ENCODE measurements around the gene PHACTR2.

The PHACTR2 gene

DNA sequence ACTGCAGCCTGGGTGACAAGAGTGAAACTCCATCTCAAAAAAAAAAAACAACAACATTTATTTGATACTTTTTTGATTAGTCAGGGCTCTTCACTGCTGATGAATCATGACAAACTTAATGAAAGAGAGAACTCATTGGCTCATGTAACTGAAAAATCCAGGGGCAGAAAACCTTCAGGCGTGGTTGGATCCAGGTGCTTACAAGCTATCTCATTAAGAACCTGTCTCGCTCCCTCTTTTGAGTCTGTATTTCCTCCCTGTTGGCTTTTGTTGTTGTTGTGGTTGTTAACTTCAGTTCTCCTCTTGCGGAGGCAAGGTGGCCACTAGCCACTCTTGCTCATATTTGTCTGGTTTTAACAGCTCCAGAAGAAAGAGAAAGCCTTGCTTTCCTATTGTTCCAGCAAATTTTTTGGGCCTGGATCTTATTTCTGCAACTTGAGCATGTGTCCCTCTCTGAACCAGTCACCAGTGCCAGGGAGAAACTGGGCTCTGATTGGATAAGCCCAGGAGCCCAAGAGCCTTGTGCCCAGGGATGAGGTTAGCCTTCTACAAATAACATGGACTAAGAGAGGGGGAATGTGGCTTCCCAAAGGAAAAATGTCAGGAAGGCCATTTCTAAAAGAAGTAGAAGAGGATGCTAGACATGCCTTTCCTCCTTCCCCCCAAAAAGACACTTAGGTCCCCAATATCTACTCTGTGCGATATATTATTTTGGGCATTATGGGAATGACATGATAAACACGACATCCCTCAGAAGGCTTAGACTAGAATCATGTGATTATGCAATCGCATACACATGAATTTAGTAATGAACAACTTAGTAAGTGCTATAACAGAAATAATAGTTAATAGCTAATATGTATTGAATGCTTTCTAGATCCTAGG is 64.5 kb downstream of the PHACTR2 start:
- DNase-seq (ENCODE audit: low read depth, low spot score): no peak

DNA sequence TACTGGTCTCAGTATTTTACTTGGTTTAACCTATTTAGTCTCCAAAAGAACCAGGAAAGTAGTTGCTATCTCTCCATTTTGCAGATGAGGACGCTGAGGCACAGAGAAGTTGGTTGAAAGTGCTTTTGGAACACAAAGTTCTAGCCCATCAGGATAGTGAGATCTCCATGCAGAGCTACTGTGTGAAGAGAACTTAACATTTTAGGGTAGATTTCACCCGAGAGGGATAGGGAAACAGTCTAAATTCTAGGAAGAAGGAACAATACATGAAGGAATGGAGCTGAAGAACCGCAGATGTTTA is 65.1 kb downstream of the PHACTR2 start:
- DNase-seq (ENCODE audit: low read depth, low spot score): no peak

DNA sequence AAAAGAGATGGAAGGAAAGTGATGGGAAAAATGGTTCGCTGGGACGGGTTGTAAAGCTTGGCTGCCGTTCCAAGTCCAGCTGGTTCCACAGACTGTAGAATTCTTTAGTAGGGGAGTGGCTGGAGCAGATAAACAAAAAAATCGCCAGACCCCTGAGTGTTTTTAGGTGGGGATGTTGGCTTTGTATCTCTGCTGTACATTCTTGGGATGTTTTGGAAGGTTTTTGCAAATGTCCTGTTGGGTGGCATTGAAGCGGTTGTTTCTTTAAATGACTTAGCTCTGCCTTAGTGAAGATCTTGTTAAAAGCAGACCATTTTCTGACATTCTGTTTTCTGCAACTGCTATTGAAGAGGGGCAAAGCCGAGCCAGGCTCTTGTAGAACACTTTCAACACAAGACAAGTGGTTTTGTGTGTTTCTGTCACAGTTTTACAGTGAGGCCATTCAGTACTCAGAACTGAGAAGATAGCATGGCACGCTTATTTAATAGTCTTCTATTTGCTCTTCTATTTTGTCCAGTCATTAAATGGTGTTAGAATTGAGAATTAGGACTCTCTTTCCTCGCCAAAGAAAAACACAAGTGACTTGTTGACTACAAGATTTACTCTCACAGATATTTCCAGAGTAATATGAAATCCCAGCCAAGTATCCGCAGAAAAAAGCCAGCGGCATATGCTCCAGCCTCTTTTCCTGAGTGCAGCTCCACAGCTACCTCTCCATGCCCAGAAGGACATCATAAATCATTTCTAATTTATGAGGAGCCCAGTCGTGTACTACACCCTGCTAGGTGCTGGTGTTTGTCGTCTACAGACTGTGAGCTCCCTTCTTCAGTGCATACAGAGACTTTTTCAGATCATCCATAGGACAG is 65.8 kb downstream of the PHACTR2 start:
- no peak for DNase-seq (ENCODE audit: low read depth, low spot score)

DNA sequence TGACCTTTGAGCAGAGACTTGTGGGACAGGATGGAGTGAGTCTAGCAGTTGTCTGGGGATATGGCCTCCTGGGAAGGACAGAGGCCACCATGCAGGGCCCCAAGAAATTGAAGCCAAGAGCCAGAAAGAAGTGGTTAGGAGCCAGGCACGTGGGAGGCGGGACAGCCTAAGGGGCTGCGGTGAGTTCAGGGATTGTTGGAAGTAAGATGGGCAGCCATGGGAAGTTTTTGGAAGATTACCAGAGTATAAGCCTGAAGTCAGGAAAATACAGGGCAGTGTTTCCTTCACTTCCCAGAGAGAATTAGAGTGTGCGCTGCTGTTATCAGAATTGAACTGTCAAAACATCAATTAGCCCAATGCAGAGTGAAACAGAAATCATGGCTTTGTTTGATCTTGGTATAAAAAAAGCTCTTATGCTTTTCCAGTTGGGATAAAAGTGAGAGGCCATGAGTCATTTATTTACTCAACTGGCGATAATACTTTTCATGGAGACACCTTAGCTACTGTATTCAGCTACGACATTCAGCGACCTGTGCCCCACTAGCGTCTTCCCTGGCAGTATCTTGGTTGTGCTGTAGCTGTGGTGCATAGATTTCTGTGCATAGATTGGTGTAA is 66.9 kb downstream of the PHACTR2 start:
- DNase-seq (ENCODE audit: low read depth, low spot score): no peak

DNA sequence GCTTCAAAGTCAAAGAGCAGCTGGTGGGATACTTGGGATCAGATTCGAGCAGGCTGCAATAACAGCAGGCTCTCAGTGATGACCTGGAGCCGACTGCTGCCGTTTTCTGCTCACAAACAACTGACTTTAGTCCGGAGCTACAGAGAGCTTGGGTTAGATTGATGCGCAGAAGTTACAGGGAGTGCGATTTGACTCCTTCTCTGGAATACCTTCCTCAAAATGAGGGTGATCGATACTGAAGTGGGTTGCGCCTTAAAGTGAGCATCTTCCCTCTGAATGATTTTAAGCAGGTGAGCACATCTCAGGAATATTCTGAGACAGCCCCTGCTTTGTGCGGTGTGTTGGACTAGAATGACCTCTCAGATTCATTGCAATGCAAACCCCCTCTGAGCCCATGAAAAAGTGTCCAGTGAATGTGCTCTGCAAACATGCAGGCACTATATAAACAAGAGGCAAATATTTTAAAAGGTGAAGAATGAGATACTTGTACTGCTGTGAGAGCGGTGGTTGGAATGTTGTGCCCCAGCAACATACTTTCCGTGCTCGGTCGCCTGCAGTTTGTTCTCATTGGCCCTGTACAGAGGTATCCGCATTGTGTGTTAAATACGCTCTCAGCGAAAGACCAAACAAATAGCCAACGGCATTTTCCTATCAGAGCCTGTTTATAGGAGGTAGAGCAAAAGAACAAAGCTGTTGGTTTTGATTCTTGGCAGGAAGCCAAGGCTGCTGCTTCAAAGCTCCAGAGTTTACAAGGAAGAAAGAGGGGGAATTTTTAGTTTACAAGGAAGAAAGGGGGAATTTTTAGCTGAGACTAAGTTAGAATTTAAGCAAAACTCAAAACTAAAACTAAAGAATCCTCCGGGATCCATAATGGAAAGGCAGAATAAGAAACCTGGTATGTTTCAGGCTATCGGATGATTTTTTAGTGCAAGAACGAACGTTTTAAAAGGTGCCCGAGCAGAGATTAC is 67.7 kb downstream of the PHACTR2 start:
- DNase-seq (ENCODE audit: low read depth, low spot score): no peak

DNA sequence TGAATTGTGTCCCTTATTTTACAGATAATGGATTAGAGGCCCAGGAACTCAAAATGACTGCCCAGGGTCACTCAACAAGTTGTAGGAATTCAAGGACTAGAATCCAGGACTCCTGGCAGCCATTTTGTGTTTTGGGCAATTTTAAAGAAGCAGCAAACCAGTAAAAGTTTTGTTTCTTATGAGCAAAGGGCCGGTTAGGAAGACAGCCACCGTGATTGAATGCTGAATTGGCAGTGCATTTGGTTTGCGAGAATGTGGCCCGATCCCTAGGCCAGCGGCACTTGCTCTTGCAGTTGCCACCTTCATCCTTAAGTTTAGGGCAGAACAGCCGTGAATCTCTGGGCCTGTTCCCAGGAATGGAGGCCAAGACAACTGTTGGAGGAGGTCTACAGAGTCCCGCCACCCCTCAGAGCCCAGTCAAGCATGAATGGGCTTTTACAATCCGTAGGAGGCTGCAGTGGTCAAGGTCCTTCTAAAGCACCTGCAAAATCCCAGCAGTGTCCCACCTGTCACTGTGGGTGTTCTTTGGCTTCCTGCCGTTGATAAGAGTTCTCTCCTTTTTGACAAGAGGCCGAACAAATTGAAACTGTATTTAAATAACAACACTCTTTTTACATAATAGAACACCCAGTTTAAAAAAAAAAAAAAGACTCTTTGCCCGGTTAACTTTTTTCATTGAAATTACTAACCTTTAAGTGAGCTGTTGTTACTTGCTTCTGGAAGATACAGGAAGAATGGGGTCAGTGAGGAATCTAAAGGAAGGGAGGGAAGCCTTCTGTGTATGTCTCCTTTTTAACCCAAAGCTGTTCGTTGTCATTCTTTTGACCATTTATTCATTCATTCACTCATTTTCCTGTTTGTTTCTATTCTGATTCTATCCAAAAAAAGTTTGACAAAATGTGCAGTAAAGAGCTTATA is 68.7 kb downstream of the PHACTR2 start:
- DNase-seq (ENCODE audit: low read depth, low spot score): peak; percentile 97

DNA sequence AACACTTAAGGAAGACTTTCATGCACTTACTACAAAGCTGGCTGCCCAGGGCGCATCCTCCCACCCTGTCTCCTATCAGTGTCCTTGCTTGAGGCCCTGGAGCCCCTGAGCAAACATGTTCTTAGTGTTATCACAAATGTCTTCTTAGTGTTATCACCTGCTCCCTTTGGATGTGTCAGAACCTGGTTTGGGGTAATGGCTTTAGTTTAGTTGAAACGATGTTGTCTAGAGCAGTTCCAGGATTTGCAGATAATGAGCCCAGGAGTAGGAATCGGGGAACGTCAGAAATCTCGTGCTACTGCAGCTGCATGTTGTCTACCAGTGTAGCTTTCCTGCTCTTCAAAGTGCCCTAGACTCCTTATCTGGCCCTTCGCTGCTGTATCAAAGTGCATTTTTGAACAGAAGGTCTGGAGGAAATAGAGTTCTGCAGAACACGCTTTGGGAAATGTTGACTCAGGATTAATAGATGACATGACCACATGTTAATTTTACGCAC is 69.6 kb downstream of the PHACTR2 start:
- DNase-seq (ENCODE audit: low read depth, low spot score): no peak

DNA sequence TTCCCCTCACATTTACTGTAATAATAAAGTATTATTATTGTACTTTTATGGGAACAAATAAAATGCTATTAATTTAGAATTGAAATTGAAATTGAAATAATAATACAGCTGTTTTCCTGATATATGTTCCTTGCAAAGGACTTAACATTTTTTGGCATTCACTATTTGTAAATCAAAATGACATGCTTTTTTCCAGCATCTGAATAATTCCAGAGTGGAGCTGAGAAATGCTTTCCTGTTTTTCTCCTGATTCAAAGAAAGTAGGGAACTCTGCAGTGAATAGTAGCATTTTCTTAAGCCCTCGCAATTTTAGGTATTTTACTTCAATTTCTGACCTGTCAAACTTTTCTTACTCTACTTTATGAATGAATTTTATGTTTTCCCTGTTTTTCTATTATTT is 72.1 kb downstream of the PHACTR2 start:
- no peak for DNase-seq (ENCODE audit: low read depth, low spot score)

DNA sequence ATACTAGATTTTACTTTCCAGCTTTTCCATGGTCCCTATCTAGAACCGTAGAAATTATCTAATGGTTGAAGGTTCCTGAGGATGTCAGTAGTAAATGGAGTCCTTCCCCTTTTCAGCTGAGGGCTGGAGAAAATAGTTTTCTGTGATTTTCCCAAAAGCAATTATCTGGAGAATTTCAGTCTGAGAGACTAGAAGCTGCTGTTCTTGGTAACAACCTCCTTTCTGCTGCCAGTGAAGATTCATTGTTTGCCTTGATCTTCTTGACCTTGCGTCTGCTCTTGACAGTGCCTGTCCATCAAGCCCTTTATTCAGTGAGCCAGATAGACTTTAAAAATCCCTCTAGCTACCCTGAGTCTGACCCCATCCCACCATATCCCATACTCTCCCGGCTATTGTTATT is 73.1 kb downstream of the PHACTR2 start:
- no peak for DNase-seq (ENCODE audit: low read depth, low spot score)

DNA sequence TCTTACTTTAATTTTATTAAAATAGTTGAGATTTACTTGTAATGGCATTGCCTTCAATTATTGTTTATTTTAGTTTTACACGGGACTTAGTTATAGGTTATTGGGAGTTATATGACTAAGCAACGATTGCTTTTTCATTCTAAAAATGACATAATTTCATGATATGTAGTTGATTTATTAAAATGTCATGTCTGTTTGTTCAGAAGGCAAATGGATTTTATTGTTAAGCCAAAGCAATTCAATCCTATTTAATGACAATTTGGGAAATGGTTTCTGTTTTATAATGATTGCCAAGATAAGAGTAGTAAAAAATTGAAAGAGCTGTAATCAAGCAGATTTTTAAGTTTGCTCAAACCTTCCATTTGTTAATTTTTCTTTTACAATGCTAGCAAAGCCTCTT is 74.7 kb downstream of the PHACTR2 start:
- no peak for DNase-seq (ENCODE audit: low read depth, low spot score)

DNA sequence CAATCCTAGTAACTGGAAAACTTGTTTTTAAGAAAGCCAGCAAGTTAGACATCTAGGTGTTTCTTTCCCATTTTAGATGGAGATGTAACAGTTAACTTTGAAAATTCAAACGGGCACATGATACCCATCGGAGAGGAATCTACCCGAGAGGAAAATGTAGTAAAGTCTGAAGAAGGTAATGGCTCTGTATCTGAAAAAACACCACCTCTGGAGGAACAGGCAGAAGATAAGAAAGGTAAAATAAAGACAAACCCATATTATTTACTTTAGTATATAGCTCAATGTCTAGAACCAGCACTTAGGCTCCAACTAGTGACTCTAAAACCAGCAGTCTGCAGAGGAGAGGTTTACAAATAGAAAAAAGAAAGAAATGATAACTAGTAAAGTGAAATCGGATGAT is 75.9 kb downstream of the PHACTR2 start:
- DNase-seq (ENCODE audit: low read depth, low spot score): no peak

DNA sequence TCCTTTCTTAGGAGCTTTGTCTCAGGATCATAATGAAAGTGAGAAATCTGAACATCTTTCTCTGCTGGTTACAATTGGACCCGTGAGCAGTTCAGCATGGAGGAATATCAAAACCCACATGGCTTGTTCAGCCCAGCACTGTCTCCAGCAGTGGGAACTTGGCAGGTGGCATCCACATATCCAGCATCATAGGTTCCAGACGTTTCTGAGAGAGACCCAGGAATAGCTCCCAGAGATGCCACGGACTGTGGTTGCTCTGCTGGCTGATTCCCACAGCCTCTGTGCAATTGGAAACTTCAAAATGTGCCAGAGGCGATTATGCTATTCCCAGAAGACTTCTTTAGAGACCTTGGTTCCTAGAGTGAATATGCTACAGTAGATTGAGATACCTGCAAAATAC is 76.4 kb downstream of the PHACTR2 start:
- DNase-seq (ENCODE audit: low read depth, low spot score): no peak

DNA sequence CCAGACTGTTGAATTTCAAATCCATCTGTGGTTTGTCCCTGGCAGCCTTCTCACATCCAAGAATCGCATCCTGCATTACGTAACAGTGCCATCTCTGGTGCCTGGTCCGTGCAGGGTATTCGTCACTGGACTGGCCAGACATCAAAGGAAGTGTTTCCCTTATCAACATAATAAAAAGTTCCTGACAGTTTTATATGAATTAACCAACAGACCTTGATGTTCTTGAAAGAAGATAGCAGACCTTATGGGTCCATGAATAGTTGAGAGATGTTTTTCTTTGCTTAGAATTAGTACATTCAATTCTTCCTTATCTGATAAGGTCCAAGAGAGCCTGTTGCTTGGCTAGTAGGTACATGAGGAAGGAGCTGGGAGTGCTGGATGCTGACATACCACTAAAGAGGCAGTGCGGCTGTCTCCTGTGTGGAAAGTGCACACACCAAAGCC is 77.6 kb downstream of the PHACTR2 start:
- no peak for DNase-seq (ENCODE audit: low read depth, low spot score)

DNA sequence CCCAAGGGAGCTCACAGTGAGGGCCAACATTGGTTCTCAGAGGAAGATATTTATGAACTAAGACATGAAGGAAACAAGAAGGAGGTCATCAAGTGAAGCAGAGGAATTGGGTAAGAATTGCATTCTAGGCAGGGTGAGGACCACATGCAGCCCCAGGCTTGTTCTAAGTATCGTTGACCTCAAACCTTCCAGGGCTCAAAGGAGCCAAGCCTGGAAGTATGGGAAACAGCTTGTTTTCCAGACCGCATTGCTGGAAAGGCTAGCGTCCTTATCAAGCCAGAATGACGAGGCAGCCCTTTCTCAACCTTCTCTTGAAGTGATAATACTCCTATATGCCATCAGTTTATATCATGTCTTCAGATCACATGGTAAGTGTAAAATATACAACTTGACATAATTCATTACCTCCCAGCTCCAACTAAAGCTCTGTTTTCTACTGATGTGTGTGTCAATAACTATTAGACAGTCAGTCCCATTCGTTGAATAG is 79.6 kb downstream of the PHACTR2 start:
- no peak for DNase-seq (ENCODE audit: low read depth, low spot score)

DNA sequence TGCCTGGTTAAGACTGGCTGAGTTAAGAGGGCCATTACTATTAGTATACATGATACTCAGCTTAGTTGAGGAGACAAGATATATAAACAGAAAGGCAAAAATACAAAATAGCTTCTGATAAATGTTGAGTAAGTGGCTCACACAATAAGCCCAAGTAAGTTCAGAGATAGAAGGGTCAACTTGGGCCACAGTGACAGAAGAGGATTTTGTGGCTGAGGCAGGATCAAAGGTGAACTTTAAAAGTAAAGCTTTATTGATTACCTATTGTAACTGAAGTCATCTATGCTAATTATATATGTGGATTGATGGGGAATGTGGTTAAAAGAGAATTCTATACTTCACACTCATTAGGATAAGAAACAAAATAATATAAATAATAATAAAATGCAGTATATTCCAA is 80.8 kb downstream of the PHACTR2 start:
- DNase-seq (ENCODE audit: low read depth, low spot score): no peak

DNA sequence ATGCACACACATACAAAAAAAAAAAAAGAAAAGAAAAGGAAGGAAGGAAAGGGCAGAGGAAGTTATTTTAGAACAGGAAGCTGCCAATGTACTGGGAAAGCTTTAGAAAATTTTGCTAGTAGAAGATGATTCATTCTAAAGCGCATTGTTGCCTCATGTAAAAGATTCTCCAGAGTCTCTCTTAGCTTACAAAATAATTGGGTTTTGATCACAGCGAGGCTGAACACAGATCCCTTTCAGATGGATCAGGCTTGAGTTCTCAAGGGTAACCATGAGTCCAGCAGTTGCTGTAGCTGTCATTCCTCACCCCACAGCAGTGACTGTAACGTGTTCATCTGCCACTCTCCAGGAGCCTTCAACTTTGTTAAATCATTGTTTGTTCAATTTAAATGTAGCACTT is 81.9 kb downstream of the PHACTR2 start:
- no peak for DNase-seq (ENCODE audit: low read depth, low spot score)

DNA sequence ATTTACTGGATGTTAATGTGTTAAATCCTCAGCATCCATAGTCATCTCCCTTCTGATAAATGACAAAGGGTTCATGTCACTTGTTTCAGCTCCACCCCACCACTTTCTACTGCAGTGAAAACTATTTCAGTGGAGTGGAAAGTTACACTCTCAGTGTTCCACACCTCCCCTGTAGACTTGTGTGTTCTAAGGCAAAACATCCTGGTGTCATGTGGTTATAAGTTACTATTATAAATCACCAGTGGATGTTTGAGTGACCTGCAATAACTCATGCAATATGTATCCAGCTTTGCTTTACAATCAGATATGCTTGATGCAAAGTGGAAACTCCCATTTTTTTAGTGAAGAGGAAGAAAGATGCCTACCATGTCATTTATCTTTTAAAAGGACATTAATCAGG is 83.3 kb downstream of the PHACTR2 start:
- no peak for DNase-seq (ENCODE audit: low read depth, low spot score)

DNA sequence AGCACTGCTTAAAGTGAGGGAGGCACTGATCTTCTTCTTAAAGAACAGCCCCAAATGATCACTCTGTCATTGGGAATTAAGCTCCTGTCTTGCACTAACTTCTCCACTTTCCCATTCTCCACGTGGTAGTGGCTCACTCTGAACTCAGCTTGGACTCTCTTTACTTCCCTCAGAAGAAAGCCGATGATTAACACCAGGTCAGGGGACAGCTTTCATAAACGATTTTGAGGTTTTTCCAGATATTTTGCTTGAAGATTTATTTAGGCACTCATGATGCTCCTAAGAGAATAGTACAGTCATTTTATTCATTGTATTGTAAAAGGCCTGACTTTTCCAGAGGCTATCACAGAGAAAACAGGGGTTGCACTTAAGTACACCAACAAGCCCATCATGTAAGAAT is 84.4 kb downstream of the PHACTR2 start:
- no peak for DNase-seq (ENCODE audit: low read depth, low spot score)

DNA sequence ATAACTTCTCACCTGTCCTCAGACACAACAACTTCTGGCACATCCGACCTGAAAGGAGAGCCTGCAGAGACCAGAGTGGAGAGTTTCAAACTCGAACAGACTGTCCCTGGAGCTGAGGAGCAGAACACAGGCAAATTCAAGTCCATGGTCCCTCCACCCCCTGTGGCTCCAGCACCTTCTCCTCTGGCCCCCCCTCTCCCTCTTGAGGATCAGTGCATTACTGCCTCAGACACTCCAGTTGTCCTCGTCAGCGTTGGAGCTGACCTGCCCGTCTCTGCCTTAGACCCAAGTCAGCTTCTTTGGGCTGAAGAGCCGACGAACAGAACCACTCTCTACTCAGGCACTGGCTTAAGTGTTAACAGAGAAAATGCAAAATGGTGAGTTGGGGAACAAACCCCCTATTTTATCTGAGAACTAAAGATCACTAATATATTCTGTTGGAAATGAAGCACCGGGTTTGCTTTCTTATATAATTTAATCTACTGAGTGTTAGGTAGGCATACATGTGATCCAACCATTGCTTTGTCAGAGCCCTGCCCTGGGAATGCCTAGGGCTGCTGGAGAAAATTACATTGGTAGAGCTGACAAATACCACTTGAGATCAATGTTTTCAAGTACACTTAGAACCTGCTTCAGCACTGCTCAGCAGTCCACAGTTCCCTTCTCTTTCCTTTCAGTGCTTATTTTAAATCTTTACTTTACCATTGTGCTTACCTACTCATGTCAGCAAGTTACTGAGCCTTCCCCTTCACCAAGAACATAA is 87.8 kb downstream of the PHACTR2 start:
- no peak for DNase-seq (ENCODE audit: low read depth, low spot score)

All from iPS DF 19.7 (cell line).